ENCODE measurements around the gene MMP23B. TPM values are rescaled to one million over a fixed set of nuclear protein-coding genes. Genes with fewer than 3 reads are reported as not detected.

The MMP23B gene
- total and polyA plus RNA-seq, 2 experiments from 2014 or later = 15.8 to 16.2 TPM

DNA sequence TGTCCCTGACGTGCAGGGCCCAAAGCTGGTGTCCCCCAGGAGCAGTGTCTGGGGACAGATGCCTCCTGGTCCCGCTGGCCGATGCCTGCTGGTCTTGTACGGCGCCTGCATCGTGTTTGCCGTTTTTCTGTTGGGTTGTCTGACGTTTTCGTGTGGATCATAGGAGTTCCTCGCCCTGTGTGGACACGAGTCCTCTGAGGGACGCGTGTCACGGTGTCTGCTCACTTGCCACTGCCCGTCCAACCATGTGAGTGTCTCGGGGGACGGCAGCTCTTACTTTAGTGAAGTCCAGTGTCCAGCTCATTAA lies 9.2 kb upstream of the MMP23B start:
- Histone ChIP-seq H2AFZ (no peak overlapping the region), H3K4me2 (no peak overlapping the region), H3F3A (replicated peaks; ENCODE audit: low read depth) (0 out of 2 replicates have a peak, but pooled peaks cover 3% of the 10 kb centered on the region), H3K27me3 (ENCODE audit: insufficient read depth) (no peaks in the 10 kb centered on the region), H3K9me2 (ENCODE audit: insufficient read depth) (no peaks in the 10 kb centered on the region), H3K4me3 (no peak overlapping the region), H3K36me3 (ENCODE audit: insufficient read depth) (no peaks in the 10 kb centered on the region), H3K4me1 (ENCODE audit: insufficient read depth) (no peaks in the 10 kb centered on the region), H3K79me2 (replicated peaks; ENCODE audit: insufficient read depth) (no peaks in the 10 kb centered on the region), H3K27ac (ENCODE audit: low read depth) (no peak overlapping the region), H4K20me1 (replicated peaks; ENCODE audit: insufficient read depth) (peaks cover under 1% of the 10 kb centered on the region)
- H3K4me3 Mint-ChIP-seq = peak overlapping the region; percentile 12; the same call in 1 of the 3 replicates
- no peaks in the 10 kb centered on the region; the same call in 2 of the 3 replicates for H3K9me3 Mint-ChIP-seq
- H3K4me1 Mint-ChIP-seq = no peaks in the 10 kb centered on the region; the same call in 2 of the 3 replicates
- DNase-seq (ENCODE audit: low spot score) (no peak), ATAC-seq (no peak)
- no peaks in the 10 kb centered on the region; the same call in 2 of the 3 replicates for H3K36me3 Mint-ChIP-seq (ENCODE audit: low read depth)
- H3K27ac Mint-ChIP-seq = no peak overlapping the region
- peaks cover 12% of the 10 kb centered on the region for H3K27me3 Mint-ChIP-seq (ENCODE audit: insufficient read depth, low read depth, poor library complexity)
- TF ChIP-seq ZNF331 (CRISPR knock-in tag; IDR thresholded peaks at IDR 0.05; ENCODE audit: low read depth) (no peak), JUNB (IDR thresholded peaks at IDR 0.05; ENCODE audit: unreplicated experiment) (no peak)

DNA sequence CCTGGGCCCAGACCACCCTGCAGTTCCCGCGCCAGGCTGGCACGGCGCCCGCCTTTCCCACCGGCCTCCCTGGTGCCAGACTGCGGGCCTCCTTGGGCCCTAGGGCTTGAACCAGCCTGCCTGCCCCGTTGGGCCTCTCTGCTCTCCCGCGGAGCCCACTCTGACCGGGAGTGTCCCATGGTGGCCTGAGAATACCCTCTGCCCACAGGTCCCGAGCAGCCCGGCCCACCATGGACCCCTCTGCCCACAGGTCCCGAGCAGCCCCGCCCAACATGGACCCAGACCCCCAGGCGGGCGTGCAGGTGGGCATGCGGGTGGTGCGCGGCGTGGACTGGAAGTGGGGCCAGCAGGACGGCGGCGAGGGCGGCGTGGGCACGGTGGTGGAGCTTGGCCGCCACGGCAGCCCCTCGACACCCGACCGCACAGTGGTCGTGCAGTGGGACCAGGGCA lies 8.8 kb upstream of the MMP23B start:
- no peak overlapping the region for H3K4me3 Mint-ChIP-seq
- H4K20me1 ChIP-seq (replicated peaks; ENCODE audit: insufficient read depth) = no peaks in the 10 kb centered on the region
- DNase-seq (ENCODE audit: low spot score) = no peak
- TF ChIP-seq CREB1 (CRISPR knock-in tag; IDR thresholded peaks at IDR 0.05; ENCODE audit: low read depth) (no peak), POLR2AphosphoS5 (IDR thresholded peaks at IDR 0.05; ENCODE audit: low read depth) (no peak), NANOG (IDR thresholded peaks at IDR 0.05; ENCODE audit: borderline replicate concordance) (no peak), ZNF331 (CRISPR knock-in tag; IDR thresholded peaks at IDR 0.05; ENCODE audit: low read depth) (no peak), ZNF114 (CRISPR knock-in tag; IDR thresholded peaks at IDR 0.05) (no peak), EZH2 (IDR thresholded peaks at IDR 0.05; ENCODE audit: low read depth, unreplicated experiment) (no peak), EZH2phosphoT487 (IDR thresholded peaks at IDR 0.05; ENCODE audit: unreplicated experiment) (no peak), STAT1 (IDR thresholded peaks at IDR 0.05; ENCODE audit: unreplicated experiment) (no peak), JUNB (IDR thresholded peaks at IDR 0.05; ENCODE audit: unreplicated experiment) (no peak)
- TF ChIP-seq, protein P1, sequence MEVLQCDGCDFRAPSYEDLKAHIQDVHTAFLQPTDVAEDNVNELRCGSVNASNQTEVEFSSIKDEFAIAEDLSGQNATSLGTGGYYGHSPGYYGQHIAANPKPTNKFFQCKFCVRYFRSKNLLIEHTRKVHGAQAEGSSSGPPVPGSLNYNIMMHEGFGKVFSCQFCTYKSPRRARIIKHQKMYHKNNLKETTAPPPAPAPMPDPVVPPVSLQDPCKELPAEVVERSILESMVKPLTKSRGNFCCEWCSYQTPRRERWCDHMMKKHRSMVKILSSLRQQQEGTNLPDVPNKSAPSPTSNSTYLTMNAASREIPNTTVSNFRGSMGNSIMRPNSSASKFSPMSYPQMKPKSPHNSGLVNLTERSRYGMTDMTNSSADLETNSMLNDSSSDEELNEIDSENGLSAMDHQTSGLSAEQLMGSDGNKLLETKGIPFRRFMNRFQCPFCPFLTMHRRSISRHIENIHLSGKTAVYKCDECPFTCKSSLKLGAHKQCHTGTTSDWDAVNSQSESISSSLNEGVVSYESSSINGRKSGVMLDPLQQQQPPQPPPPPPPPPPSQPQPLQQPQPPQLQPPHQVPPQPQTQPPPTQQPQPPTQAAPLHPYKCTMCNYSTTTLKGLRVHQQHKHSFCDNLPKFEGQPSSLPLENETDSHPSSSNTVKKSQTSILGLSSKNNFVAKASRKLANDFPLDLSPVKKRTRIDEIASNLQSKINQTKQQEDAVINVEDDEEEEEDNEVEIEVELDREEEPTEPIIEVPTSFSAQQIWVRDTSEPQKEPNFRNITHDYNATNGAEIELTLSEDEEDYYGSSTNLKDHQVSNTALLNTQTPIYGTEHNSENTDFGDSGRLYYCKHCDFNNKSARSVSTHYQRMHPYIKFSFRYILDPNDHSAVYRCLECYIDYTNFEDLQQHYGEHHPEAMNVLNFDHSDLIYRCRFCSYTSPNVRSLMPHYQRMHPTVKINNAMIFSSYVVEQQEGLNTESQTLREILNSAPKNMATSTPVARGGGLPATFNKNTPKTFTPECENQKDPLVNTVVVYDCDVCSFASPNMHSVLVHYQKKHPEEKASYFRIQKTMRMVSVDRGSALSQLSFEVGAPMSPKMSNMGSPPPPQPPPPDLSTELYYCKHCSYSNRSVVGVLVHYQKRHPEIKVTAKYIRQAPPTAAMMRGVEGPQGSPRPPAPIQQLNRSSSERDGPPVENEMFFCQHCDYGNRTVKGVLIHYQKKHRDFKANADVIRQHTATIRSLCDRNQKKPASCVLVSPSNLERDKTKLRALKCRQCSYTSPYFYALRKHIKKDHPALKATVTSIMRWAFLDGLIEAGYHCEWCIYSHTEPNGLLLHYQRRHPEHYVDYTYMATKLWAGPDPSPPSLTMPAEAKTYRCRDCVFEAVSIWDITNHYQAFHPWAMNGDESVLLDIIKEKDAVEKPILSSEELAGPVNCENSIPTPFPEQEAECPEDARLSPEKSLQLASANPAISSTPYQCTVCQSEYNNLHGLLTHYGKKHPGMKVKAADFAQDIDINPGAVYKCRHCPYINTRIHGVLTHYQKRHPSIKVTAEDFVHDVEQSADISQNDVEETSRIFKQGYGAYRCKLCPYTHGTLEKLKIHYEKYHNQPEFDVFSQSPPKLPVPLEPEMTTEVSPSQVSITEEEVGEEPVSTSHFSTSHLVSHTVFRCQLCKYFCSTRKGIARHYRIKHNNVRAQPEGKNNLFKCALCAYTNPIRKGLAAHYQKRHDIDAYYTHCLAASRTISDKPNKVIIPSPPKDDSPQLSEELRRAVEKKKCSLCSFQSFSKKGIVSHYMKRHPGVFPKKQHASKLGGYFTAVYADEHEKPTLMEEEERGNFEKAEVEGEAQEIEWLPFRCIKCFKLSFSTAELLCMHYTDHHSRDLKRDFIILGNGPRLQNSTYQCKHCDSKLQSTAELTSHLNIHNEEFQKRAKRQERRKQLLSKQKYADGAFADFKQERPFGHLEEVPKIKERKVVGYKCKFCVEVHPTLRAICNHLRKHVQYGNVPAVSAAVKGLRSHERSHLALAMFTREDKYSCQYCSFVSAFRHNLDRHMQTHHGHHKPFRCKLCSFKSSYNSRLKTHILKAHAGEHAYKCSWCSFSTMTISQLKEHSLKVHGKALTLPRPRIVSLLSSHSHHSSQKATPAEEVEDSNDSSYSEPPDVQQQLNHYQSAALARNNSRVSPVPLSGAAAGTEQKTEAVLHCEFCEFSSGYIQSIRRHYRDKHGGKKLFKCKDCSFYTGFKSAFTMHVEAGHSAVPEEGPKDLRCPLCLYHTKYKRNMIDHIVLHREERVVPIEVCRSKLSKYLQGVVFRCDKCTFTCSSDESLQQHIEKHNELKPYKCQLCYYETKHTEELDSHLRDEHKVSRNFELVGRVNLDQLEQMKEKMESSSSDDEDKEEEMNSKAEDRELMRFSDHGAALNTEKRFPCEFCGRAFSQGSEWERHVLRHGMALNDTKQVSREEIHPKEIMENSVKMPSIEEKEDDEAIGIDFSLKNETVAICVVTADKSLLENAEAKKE (CRISPR knock-in tag; IDR thresholded peaks at IDR 0.05) = no peak
- TF ChIP-seq, protein P2, sequence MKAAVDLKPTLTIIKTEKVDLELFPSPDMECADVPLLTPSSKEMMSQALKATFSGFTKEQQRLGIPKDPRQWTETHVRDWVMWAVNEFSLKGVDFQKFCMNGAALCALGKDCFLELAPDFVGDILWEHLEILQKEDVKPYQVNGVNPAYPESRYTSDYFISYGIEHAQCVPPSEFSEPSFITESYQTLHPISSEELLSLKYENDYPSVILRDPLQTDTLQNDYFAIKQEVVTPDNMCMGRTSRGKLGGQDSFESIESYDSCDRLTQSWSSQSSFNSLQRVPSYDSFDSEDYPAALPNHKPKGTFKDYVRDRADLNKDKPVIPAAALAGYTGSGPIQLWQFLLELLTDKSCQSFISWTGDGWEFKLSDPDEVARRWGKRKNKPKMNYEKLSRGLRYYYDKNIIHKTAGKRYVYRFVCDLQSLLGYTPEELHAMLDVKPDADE (IDR thresholded peaks at IDR 0.05) = no peak
- TF ChIP-seq, protein P3, sequence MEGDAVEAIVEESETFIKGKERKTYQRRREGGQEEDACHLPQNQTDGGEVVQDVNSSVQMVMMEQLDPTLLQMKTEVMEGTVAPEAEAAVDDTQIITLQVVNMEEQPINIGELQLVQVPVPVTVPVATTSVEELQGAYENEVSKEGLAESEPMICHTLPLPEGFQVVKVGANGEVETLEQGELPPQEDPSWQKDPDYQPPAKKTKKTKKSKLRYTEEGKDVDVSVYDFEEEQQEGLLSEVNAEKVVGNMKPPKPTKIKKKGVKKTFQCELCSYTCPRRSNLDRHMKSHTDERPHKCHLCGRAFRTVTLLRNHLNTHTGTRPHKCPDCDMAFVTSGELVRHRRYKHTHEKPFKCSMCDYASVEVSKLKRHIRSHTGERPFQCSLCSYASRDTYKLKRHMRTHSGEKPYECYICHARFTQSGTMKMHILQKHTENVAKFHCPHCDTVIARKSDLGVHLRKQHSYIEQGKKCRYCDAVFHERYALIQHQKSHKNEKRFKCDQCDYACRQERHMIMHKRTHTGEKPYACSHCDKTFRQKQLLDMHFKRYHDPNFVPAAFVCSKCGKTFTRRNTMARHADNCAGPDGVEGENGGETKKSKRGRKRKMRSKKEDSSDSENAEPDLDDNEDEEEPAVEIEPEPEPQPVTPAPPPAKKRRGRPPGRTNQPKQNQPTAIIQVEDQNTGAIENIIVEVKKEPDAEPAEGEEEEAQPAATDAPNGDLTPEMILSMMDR (conservative IDR thresholded peaks at IDR 0.05; ENCODE audit: low read depth in 2 of 2) = no peak

More for the DNA sequence above, 8.8 kb upstream of the MMP23B start:
- Mint-ChIP-seq H3K4me1 (no peaks in the 10 kb centered on the region; the same call in 2 of the 3 replicates), H3K9me3 (no peaks in the 10 kb centered on the region; the same call in 2 of the 3 replicates), H3K27me3 (ENCODE audit: insufficient read depth, low read depth, poor library complexity) (peaks cover 12% of the 10 kb centered on the region), H3K27ac (no peak overlapping the region), H3K36me3 (ENCODE audit: low read depth) (no peaks in the 10 kb centered on the region)
- H3K4me1 ChIP-seq (ENCODE audit: insufficient read depth) = no peaks in the 10 kb centered on the region
- H2AFZ ChIP-seq = no peak overlapping the region
- H3K27me3 ChIP-seq (ENCODE audit: insufficient read depth) = no peaks in the 10 kb centered on the region
- H3K4me2 ChIP-seq = no peak overlapping the region
- 0 out of 2 replicates have a peak, but pooled peaks cover 3% of the 10 kb centered on the region for H3F3A ChIP-seq (replicated peaks; ENCODE audit: low read depth)
- no peak overlapping the region for H3K27ac ChIP-seq (ENCODE audit: low read depth)
- no peak for ATAC-seq
- no peaks in the 10 kb centered on the region for H3K9me2 ChIP-seq (ENCODE audit: insufficient read depth)
- no peaks in the 10 kb centered on the region for H3K79me2 ChIP-seq (replicated peaks; ENCODE audit: insufficient read depth)
- no peak overlapping the region for H3K4me3 ChIP-seq
- H3K36me3 ChIP-seq (ENCODE audit: insufficient read depth) = no peaks in the 10 kb centered on the region

Measured in GM23338 (cell line).